ENCODE measurements around the gene CUL2. TPM values are rescaled to one million over a fixed set of nuclear protein-coding genes. Genes with fewer than 3 reads are reported as not detected.

The CUL2 gene
- total and polyA plus RNA-seq, 2 experiments from 2014 or later = 17.2 to 38.3 TPM

DNA sequence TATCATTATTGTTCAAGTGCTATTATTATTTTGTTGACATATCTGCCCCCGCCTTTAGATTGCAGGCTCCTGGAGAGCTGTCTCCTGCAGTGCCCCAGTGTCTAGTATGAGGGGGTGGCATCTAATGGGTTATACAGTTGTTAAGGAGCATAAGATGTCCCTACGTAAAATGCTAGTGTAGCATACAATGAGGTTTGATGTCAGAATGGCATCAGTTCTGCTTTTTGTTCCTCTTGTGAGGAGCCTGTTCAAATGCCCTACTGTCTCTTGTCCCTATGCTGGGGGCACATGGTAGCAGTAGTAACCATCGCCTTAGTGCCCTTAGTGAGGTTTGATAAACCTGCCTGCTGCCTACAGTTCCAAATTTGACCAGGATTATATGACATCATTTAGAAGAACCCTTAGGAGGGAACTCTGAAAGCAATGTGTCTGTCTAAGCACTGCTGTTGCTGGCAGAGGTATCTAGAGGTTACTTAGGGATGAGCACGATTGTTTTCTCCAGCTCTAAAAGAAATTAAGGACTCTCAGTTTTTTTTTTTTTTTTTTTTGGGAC, 46.2 kb upstream of the CUL2 start (continued):
- no peak for TF ChIP-seq NANOG (IDR thresholded peaks at IDR 0.05; ENCODE audit: borderline replicate concordance)
- no peak for TF ChIP-seq POLR2AphosphoS5 (IDR thresholded peaks at IDR 0.05; ENCODE audit: low read depth)
- no peak for TF ChIP-seq JUNB (IDR thresholded peaks at IDR 0.05; ENCODE audit: unreplicated experiment)
- TF ChIP-seq, protein P1, sequence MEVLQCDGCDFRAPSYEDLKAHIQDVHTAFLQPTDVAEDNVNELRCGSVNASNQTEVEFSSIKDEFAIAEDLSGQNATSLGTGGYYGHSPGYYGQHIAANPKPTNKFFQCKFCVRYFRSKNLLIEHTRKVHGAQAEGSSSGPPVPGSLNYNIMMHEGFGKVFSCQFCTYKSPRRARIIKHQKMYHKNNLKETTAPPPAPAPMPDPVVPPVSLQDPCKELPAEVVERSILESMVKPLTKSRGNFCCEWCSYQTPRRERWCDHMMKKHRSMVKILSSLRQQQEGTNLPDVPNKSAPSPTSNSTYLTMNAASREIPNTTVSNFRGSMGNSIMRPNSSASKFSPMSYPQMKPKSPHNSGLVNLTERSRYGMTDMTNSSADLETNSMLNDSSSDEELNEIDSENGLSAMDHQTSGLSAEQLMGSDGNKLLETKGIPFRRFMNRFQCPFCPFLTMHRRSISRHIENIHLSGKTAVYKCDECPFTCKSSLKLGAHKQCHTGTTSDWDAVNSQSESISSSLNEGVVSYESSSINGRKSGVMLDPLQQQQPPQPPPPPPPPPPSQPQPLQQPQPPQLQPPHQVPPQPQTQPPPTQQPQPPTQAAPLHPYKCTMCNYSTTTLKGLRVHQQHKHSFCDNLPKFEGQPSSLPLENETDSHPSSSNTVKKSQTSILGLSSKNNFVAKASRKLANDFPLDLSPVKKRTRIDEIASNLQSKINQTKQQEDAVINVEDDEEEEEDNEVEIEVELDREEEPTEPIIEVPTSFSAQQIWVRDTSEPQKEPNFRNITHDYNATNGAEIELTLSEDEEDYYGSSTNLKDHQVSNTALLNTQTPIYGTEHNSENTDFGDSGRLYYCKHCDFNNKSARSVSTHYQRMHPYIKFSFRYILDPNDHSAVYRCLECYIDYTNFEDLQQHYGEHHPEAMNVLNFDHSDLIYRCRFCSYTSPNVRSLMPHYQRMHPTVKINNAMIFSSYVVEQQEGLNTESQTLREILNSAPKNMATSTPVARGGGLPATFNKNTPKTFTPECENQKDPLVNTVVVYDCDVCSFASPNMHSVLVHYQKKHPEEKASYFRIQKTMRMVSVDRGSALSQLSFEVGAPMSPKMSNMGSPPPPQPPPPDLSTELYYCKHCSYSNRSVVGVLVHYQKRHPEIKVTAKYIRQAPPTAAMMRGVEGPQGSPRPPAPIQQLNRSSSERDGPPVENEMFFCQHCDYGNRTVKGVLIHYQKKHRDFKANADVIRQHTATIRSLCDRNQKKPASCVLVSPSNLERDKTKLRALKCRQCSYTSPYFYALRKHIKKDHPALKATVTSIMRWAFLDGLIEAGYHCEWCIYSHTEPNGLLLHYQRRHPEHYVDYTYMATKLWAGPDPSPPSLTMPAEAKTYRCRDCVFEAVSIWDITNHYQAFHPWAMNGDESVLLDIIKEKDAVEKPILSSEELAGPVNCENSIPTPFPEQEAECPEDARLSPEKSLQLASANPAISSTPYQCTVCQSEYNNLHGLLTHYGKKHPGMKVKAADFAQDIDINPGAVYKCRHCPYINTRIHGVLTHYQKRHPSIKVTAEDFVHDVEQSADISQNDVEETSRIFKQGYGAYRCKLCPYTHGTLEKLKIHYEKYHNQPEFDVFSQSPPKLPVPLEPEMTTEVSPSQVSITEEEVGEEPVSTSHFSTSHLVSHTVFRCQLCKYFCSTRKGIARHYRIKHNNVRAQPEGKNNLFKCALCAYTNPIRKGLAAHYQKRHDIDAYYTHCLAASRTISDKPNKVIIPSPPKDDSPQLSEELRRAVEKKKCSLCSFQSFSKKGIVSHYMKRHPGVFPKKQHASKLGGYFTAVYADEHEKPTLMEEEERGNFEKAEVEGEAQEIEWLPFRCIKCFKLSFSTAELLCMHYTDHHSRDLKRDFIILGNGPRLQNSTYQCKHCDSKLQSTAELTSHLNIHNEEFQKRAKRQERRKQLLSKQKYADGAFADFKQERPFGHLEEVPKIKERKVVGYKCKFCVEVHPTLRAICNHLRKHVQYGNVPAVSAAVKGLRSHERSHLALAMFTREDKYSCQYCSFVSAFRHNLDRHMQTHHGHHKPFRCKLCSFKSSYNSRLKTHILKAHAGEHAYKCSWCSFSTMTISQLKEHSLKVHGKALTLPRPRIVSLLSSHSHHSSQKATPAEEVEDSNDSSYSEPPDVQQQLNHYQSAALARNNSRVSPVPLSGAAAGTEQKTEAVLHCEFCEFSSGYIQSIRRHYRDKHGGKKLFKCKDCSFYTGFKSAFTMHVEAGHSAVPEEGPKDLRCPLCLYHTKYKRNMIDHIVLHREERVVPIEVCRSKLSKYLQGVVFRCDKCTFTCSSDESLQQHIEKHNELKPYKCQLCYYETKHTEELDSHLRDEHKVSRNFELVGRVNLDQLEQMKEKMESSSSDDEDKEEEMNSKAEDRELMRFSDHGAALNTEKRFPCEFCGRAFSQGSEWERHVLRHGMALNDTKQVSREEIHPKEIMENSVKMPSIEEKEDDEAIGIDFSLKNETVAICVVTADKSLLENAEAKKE (CRISPR knock-in tag; IDR thresholded peaks at IDR 0.05) = no peak
- TF ChIP-seq ZNF114 (CRISPR knock-in tag; IDR thresholded peaks at IDR 0.05) = no peak

DNA sequence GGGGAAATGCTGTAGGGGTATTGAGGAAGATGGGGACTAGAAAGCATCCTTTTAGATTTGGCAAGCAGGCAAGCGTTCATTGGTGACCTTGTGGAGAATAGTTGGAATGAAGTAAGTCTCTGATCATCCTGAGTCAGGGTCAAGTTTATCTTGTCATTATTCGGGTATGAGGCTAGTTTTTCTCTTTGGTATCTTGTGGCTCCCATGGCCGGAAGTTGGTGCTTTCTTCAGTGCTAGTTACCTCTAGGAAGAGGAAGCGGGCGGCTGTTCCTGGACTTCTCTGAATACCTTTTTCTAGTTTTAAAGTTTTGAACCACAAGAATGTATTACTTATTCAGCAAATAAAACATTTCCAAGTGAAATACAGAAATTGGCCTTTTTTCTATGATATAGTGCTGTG, 45.7 kb upstream of the CUL2 start:
- no peak overlapping the region for H3K4me2 ChIP-seq
- TF ChIP-seq POLR2AphosphoS5 (IDR thresholded peaks at IDR 0.05; ENCODE audit: low read depth) (no peak), ZNF331 (CRISPR knock-in tag; IDR thresholded peaks at IDR 0.05; ENCODE audit: low read depth) (no peak), EZH2 (IDR thresholded peaks at IDR 0.05; ENCODE audit: low read depth, unreplicated experiment) (no peak), STAT1 (IDR thresholded peaks at IDR 0.05; ENCODE audit: unreplicated experiment) (no peak), JUNB (IDR thresholded peaks at IDR 0.05; ENCODE audit: unreplicated experiment) (no peak), ZNF114 (CRISPR knock-in tag; IDR thresholded peaks at IDR 0.05) (no peak)
- TF ChIP-seq, protein P1 (CRISPR knock-in tag; IDR thresholded peaks at IDR 0.05) = no peak
- TF ChIP-seq, protein P2, sequence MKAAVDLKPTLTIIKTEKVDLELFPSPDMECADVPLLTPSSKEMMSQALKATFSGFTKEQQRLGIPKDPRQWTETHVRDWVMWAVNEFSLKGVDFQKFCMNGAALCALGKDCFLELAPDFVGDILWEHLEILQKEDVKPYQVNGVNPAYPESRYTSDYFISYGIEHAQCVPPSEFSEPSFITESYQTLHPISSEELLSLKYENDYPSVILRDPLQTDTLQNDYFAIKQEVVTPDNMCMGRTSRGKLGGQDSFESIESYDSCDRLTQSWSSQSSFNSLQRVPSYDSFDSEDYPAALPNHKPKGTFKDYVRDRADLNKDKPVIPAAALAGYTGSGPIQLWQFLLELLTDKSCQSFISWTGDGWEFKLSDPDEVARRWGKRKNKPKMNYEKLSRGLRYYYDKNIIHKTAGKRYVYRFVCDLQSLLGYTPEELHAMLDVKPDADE (IDR thresholded peaks at IDR 0.05) = no peak
- no peak for ATAC-seq

More for the DNA sequence above, 45.7 kb upstream of the CUL2 start:
- Histone ChIP-seq H3K27me3 (ENCODE audit: insufficient read depth) (no peaks in the 10 kb centered on the region), H3K27ac (ENCODE audit: low read depth) (no peak overlapping the region), H3K9me2 (ENCODE audit: insufficient read depth) (no peaks in the 10 kb centered on the region), H3K4me3 (no peak overlapping the region), H3F3A (replicated peaks; ENCODE audit: low read depth) (no peaks in the 10 kb centered on the region), H3K36me3 (ENCODE audit: insufficient read depth) (no peaks in the 10 kb centered on the region), H3K4me1 (ENCODE audit: insufficient read depth) (peaks cover 11% of the 10 kb centered on the region; the same call in 1 of the 2 replicates), H2AFZ (no peak overlapping the region), H3K79me2 (replicated peaks; ENCODE audit: insufficient read depth) (peaks cover 38% of the 10 kb centered on the region), H4K20me1 (replicated peaks; ENCODE audit: insufficient read depth) (no peaks in the 10 kb centered on the region)
- no peaks in the 10 kb centered on the region for H3K36me3 Mint-ChIP-seq (ENCODE audit: low read depth)
- H3K9me3 Mint-ChIP-seq = no peaks in the 10 kb centered on the region
- peaks cover 6% of the 10 kb centered on the region; the same call in 2 of the 3 replicates for H3K4me1 Mint-ChIP-seq
- DNase-seq (ENCODE audit: low spot score) = no peak
- no peaks in the 10 kb centered on the region for H3K27me3 Mint-ChIP-seq (ENCODE audit: insufficient read depth, low read depth, poor library complexity)
- no peak overlapping the region for H3K27ac Mint-ChIP-seq
- H3K4me3 Mint-ChIP-seq = no peak overlapping the region

All from GM23338 (cell line).